PC-3 (cell line): ENCODE measurements around the gene KRTAP10-11. TPM values are rescaled to one million over a fixed set of nuclear protein-coding genes. Genes with fewer than 3 reads are reported as not detected.
"Not testable (repeated sequence)": the region's sequence is repeated elsewhere in the genome, so short reads cannot be mapped to it uniquely, and the experiment has no call there.

Experiments used
- ATAC-seq: fragments of 200-7000 bp; cut with Tn5 transposase; 2 replicates; pipeline ENCODE4 v1.9.1; 2020; ENCODE audit warnings: mild to moderate bottlenecking, moderate library complexity
- BruUV-seq: library from RNA; stranded (reverse); fragments of 400-500 nt; replicated peaks from 2 replicates; lab custom pipeline; 2021; lab: Mats Ljungman, UMichigan
- CTCF ChIA-PET: fragments of 300-600 bp; sonication (Branson Sonifier 250); formaldehyde crosslinking; loops from one replicate; lab custom pipeline; 2022; ENCODE audit warnings: antibody characterized with exemption; lab: Charles Lee
- POLR2A ChIA-PET: fragments of 300-600 bp; sonication (Branson Sonifier 250); formaldehyde crosslinking; loops from one replicate; lab custom pipeline; 2022; ENCODE audit warnings: antibody characterized with exemption; ENCODE audit not compliant: unreplicated experiment; lab: Charles Lee
- DNase-seq: peaks from one replicate; pipeline ENCODE4 v3.0.0-alpha.2; 2015
- H2AFZ ChIP-seq: fragments of 300-600 bp; sonication (generic); 2 replicates; pipeline ENCODE4 v1.6.0; 2016; ENCODE audit warnings: antibody characterized with exemption, low read length
- H3F3A ChIP-seq: fragments of 300-600 bp; sonication (generic); one replicate; pipeline ENCODE4 v1.6.0; 2017; ENCODE audit warnings: antibody characterized with exemption, low read length, control low read depth, mild to moderate bottlenecking; ENCODE audit not compliant: unreplicated experiment
- H3K27ac ChIP-seq: fragments of 300-600 bp; sonication (generic); 2 replicates; pipeline ENCODE4 v1.5.1; 2016; ENCODE audit warnings: mild to moderate bottlenecking, low read length
- H3K27me3 ChIP-seq: fragments of 300-600 bp; sonication (generic); 2 replicates; pipeline ENCODE4 v1.6.1; 2016; ENCODE audit warnings: low read length, mixed read lengths
- H3K36me3 ChIP-seq: fragments of 300-600 bp; sonication (generic); 2 replicates; pipeline ENCODE4 v1.6.1; 2016; ENCODE audit warnings: low read depth, mixed run types, low read length, mixed read lengths
- H3K4me1 ChIP-seq: fragments of 300-600 bp; sonication (generic); 2 replicates; pipeline ENCODE4 v1.5.1; 2016; ENCODE audit warnings: low read length; ENCODE audit not compliant: insufficient read depth
- H3K4me2 ChIP-seq: fragments of 300-600 bp; sonication (generic); 2 replicates; pipeline ENCODE4 v1.6.0; 2016; ENCODE audit warnings: low read length
- H3K4me3 ChIP-seq: fragments of 300-600 bp; sonication (generic); 2 replicates; pipeline ENCODE4 v1.5.1; 2016; ENCODE audit warnings: mild to moderate bottlenecking, low read length, mixed read lengths
- H3K79me2 ChIP-seq: fragments of 300-600 bp; sonication (generic); 2 replicates; pipeline ENCODE4 v1.6.1; 2017; ENCODE audit warnings: low read length, mixed read lengths
- H3K9ac ChIP-seq: fragments of 300-600 bp; sonication (generic); 2 replicates; pipeline ENCODE4 v1.6.0; 2016; ENCODE audit warnings: mild to moderate bottlenecking, low read length
- H3K9me2 ChIP-seq: fragments of 300-600 bp; sonication (generic); replicated peaks from 2 replicates; pipeline ENCODE4 v1.6.1; 2016; ENCODE audit warnings: mixed run types, low read length, mixed read lengths
- H3K9me3 ChIP-seq: fragments of 300-600 bp; sonication (generic); 2 replicates; pipeline ENCODE4 v1.6.1; 2016; ENCODE audit warnings: low read length, mixed read lengths
- H4K20me1 ChIP-seq: fragments of 300-600 bp; sonication (generic); 2 replicates; pipeline ENCODE4 v1.6.1; 2016; ENCODE audit warnings: low read length, mixed read lengths
- EZH2 ChIP-seq: fragments of 300-600 bp; sonication (generic); IDR thresholded peaks from one replicate; pipeline ENCODE4 v1.6.1; 2017; ENCODE audit warnings: antibody characterized with exemption, mild to moderate bottlenecking, low read length; ENCODE audit not compliant: unreplicated experiment
- EZH2phosphoT487 ChIP-seq: fragments of 300-600 bp; sonication (generic); IDR thresholded peaks from 2 replicates; pipeline ENCODE4 v1.6.1; 2018; ENCODE audit warnings: mild to moderate bottlenecking, antibody characterized with exemption, low read length, borderline replicate concordance
- intact Hi-C: fragments of 100-400 bp; cut with micrococcal nuclease; formaldehyde crosslinking; loops from 2 replicates; pipeline ENCODE4 v1.9.0; 2023
- total RNA-seq: library from RNA; depleted of rRNA; stranded (reverse); fragments of >200 nt; gene quantifications from 2 replicates; pipeline ENCODE4 v1.2.3, GENCODE V29; 2014
- TF ChIP-seq, protein P1 (sequence below): fragments of 300-600 bp; sonication (generic); conservative IDR thresholded peaks from 2 replicates; pipeline ENCODE4 v1.5.1; 2017; ENCODE audit warnings: antibody characterized with exemption, low read depth, mild to moderate bottlenecking, low read length

The KRTAP10-11 gene
- total RNA-seq, 1 experiment from 2014 or later: not detected

DNA sequence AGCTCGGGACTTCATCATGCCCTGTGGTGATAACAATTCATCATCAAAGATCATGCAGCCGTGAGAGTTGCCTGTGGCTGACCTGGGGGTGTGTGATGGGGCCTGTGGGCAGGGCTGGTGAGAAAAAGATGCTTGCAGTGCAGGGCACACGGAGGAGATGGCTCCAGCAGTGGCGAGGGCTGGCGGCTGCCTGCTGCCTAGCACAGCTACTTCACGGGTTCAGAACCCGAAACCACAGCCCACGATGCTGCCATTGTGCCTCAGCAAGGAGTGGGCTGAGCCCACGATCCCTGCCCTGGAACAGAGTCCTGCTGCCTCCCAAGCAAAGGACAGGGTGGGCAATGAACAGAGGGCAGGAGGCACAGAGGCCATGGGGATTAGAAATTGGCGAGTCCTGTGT is 20.0 kb upstream of the KRTAP10-11 start:
- Histone ChIP-seq H3K27ac (no peak overlapping the region), H3K9me3 (peaks cover 10% of the 10 kb centered on the region), H3K4me2 (no peak overlapping the region), H3K4me1 (no peaks in the 10 kb centered on the region), H3K27me3 (no peaks in the 10 kb centered on the region), H4K20me1 (no peaks in the 10 kb centered on the region), H3F3A (no peaks in the 10 kb centered on the region), H3K36me3 (no peaks in the 10 kb centered on the region), H3K9ac (no peak overlapping the region), H3K79me2 (no peaks in the 10 kb centered on the region), H3K4me3 (no peak overlapping the region), H3K9me2 (no peaks in the 10 kb centered on the region), H2AFZ (no peak overlapping the region)
- BruUV-seq: no TSS peak
- ChIA-PET POLR2A (no interaction called here), CTCF (no interaction called here)
- no peak for DNase-seq
- intact Hi-C loops: no loop called here
- no peak for TF ChIP-seq EZH2phosphoT487
- TF ChIP-seq, protein P1, sequence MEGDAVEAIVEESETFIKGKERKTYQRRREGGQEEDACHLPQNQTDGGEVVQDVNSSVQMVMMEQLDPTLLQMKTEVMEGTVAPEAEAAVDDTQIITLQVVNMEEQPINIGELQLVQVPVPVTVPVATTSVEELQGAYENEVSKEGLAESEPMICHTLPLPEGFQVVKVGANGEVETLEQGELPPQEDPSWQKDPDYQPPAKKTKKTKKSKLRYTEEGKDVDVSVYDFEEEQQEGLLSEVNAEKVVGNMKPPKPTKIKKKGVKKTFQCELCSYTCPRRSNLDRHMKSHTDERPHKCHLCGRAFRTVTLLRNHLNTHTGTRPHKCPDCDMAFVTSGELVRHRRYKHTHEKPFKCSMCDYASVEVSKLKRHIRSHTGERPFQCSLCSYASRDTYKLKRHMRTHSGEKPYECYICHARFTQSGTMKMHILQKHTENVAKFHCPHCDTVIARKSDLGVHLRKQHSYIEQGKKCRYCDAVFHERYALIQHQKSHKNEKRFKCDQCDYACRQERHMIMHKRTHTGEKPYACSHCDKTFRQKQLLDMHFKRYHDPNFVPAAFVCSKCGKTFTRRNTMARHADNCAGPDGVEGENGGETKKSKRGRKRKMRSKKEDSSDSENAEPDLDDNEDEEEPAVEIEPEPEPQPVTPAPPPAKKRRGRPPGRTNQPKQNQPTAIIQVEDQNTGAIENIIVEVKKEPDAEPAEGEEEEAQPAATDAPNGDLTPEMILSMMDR: no peak
- no peak for TF ChIP-seq EZH2
- no peak for ATAC-seq

DNA sequence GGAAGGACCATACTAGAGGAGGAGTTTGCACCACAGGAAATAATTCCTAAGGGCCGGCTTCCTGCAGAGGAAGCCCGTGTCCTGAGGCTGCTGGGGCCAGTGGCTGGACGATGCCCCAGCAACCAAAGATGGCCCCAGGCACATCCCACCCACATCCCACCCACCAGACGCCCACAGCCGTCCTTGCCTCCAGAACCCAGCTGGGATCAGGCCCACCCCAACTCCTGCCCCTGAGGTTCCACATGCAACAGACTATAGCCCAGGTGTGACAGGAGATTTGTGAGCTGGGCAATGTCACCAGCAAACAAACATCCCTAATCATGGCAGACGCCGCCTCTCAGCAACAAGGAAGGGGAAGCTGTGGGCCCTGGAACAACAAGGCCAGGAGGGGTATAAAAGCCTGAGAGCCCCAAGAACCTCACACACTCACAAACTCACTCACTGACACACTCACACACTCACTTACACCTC is 19.5 kb upstream of the KRTAP10-11 start, which contains the start of gene KRTAP10-9:
Gene KRTAP10-9 (plus strand): TSS at position 421 of the 471 bp plus-strand sequence. CDS start 79 bp downstream, outside the sequence.
- CTCF ChIA-PET: no interaction called here
- peaks cover 10% of the 10 kb centered on the region for H3K9me3 ChIP-seq
- H4K20me1 ChIP-seq: no peaks in the 10 kb centered on the region
- H3F3A ChIP-seq: no peaks in the 10 kb centered on the region
- no peak within 1 kb of the TSS for H3K27ac ChIP-seq
- no peak within 1 kb of the TSS for H3K4me2 ChIP-seq
- ATAC-seq (no peak), DNase-seq (no peak)
- no peaks in the 10 kb centered on the region for H3K4me1 ChIP-seq
- BruUV-seq: no TSS peak
- TF ChIP-seq EZH2 (no peak), EZH2phosphoT487 (no peak)
- TF ChIP-seq, protein P1: no peak
- no peaks in the 10 kb centered on the region for H3K36me3 ChIP-seq
- intact Hi-C loops: no loop called here
- H3K27me3 ChIP-seq: no peaks in the 10 kb centered on the region
- POLR2A ChIA-PET: no interaction called here
- no peak within 1 kb of the TSS for H2AFZ ChIP-seq
- H3K79me2 ChIP-seq: no peaks in the 10 kb centered on the region
- no peak within 1 kb of the TSS for H3K9ac ChIP-seq
- no peak within 1 kb of the TSS for H3K4me3 ChIP-seq
- H3K9me2 ChIP-seq: no peaks in the 10 kb centered on the region

DNA sequence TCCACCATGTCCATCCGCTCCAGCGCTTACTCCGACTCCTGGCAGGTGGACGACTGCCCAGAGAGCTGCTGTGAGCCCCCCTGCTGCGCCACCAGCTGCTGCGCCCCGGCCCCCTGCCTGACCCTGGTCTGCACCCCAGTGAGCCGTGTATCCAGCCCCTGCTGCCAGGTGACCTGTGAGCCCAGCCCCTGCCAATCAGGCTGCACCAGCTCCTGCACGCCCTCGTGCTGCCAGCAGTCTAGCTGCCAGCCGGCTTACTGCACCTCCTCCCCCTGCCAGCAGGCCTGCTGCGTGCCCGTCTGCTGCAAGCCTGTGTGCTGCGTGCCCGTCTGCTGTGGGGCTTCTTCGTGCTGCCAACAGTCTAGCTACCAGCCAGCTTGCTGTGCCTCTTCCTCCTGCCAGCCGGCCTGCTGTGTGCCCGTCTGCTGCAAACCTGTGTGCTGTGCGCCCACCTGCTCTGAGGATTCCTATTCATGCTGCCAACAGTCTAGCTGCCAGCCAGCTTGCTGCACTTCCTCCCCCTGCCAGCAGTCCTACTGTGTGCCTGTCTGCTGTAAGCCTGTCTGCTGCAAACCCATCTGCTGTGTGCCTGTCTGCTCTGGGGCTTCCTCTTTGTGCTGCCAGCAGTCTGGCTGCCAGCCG is 18.9 kb upstream of the KRTAP10-11 start:
- H3K4me2 ChIP-seq, DNase-seq, ATAC-seq, H3K36me3 ChIP-seq, H4K20me1 ChIP-seq, BruUV-seq, intact Hi-C loops, H3K79me2 ChIP-seq, H3K9ac ChIP-seq, H3K27me3 ChIP-seq, H3K27ac ChIP-seq, H3F3A ChIP-seq, H2AFZ ChIP-seq, POLR2A ChIA-PET, H3K4me3 ChIP-seq, H3K9me2 ChIP-seq, H3K4me1 ChIP-seq, CTCF ChIA-PET: not testable (repeated sequence)
- H3K9me3 ChIP-seq: peaks cover 10% of the 10 kb centered on the region

DNA sequence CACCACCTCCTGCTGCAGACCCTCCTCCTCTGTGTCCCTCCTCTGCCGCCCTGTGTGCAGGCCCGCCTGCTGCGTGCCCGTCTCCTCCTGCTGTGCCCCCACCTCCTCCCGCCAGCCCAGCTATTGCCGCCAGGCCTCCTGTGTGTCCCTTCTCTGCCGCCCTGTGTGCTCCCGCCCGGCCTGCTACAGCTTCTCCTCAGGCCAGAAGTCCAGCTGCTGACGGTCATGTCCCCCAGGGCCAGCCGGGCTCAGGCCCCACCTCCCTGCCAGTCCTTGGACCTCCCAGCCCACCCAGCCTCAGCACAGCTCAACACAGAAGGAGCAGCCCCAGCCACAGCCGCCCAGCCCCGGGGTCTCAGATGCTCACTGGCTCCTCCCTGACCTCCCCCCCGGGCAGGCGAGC is 18.4 kb upstream of the KRTAP10-11 start:
- intact Hi-C loops: not testable (repeated sequence)

More for the DNA sequence above, 18.4 kb upstream of the KRTAP10-11 start:
- H3K27me3 ChIP-seq, ATAC-seq, POLR2A ChIA-PET, H3F3A ChIP-seq, H3K9me2 ChIP-seq, H3K36me3 ChIP-seq, H3K4me3 ChIP-seq, DNase-seq, BruUV-seq, H2AFZ ChIP-seq, H4K20me1 ChIP-seq, H3K79me2 ChIP-seq, H3K27ac ChIP-seq, CTCF ChIA-PET, H3K4me2 ChIP-seq, H3K4me1 ChIP-seq, H3K9ac ChIP-seq: not testable (repeated sequence)
- H3K9me3 ChIP-seq: peaks cover 12% of the 10 kb centered on the region
